Measurements from ENCODE around the gene PHACTR1. TPM values are rescaled to one million over a fixed set of nuclear protein-coding genes. Genes with fewer than 3 reads are reported as not detected.

PHACTR1 gene
- total and polyA plus RNA-seq, 2 of the 4 experiments (the other 2 are of a cell fraction), result not detected

DNA sequence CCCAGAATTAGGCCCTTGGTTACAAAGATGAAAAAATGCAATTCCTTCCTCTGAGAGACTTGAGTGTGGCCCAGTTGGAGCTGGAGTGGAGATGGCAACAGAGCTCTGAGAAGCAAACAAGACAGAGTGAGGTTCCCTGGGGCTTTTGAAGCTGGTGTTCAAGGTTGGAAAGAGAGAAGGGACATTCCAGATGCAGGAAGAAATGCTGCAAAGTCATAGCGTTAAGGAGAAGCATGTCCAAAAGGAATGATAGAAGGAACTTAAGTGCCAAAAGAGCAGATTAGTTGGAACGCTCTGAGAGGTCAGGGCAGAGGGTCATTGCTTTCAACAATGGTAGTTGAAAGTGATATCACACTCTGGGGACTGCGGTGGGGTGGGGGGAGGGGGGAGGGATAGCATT lies 360.0 kb downstream of the PHACTR1 start:
- Histone ChIP-seq H4K20me1 (ENCODE audit: insufficient read depth, low read length) (no peaks in the 10 kb centered on the region), H3K4ac (ENCODE audit: low read depth, low read length) (no peak overlapping the region), H2AFZ (replicated peaks; ENCODE audit: low read length, poor library complexity) (no peak overlapping the region), H3K56ac (ENCODE audit: extremely low read depth, insufficient read depth, low read length) (no peak overlapping the region), H4K91ac (ENCODE audit: insufficient read depth, low read depth, low read length) (no peak overlapping the region), H2AK9ac (replicated peaks; ENCODE audit: low read depth, low read length, poor library complexity) (no peak overlapping the region), H3K9ac (ENCODE audit: low read depth, low read length) (no peak overlapping the region), H4K5ac (ENCODE audit: low read depth, low read length) (no peak overlapping the region), H3K4me2 (ENCODE audit: low read depth, low read length) (no peak overlapping the region), H4K8ac (ENCODE audit: low read depth in 2 of 2, low read length in 2 of 2) (no peak overlapping the region), H3K23ac (ENCODE audit: low read depth, low read length) (no peak overlapping the region), H3K14ac (replicated peaks; ENCODE audit: low read depth, low read length) (no peak overlapping the region), H3K4me3 (ENCODE audit: insufficient read depth, low read depth, low read length) (no peak overlapping the region), H2BK5ac (ENCODE audit: low read depth, low read length, poor library complexity, severe bottlenecking) (no peak overlapping the region), H3K4me1 (ENCODE audit: control insufficient read depth, insufficient read depth, low read length) (no peaks in the 10 kb centered on the region), H2AK5ac (ENCODE audit: low read depth, low read length) (no peak overlapping the region), H3K27me3 (ENCODE audit: control insufficient read depth, insufficient read depth, low read length) (no peaks in the 10 kb centered on the region), H3K79me1 (ENCODE audit: low read depth in 1 of 2, low read length in 2 of 2) (no peaks in the 10 kb centered on the region), H3K9me3 (ENCODE audit: control insufficient read depth, insufficient read depth, low read length) (0 out of 2 replicates have a peak, but pooled peaks cover 2% of the 10 kb centered on the region), H3K18ac (ENCODE audit: low read depth, low read length) (no peak overlapping the region), H2BK20ac (ENCODE audit: low read depth, low read length) (no peak overlapping the region), H3K9me1 (ENCODE audit: insufficient read depth, low read length) (no peaks in the 10 kb centered on the region), H2BK120ac (ENCODE audit: low read depth, low read length) (no peak overlapping the region), H3K27ac (ENCODE audit: insufficient read depth, low read length) (no peak overlapping the region), H2BK15ac (ENCODE audit: low read depth, low read length) (no peak overlapping the region), H3K36me3 (ENCODE audit: control insufficient read depth, insufficient read depth, low read length) (no peaks in the 10 kb centered on the region)
- intact Hi-C loops (cut with micrococcal nuclease), result no loop called here
- in situ Hi-C loops (cut with MboI; ENCODE audit: low sequenced_read_pairs), result no loop called here
- DNase-seq (no peak), ATAC-seq (ENCODE audit: low read depth) (no peak)
- TF ChIP-seq CEBPB (IDR thresholded peaks at IDR 0.05; ENCODE audit: low read depth, low read length) (no peak), RAD21 (IDR thresholded peaks at IDR 0.05; ENCODE audit: low read length) (no peak), MAFK (IDR thresholded peaks at IDR 0.05; ENCODE audit: low read depth, low read length) (no peak), MXI1 (IDR thresholded peaks at IDR 0.05; ENCODE audit: borderline replicate concordance, low read depth, low read length) (no peak), MAZ (IDR thresholded peaks at IDR 0.05; ENCODE audit: borderline replicate concordance, low read depth, low read length) (no peak), CTCF (conservative IDR thresholded peaks at IDR 0.05; ENCODE audit: low read depth, low read length) (no peak), RFX5 (IDR thresholded peaks at IDR 0.05; ENCODE audit: low read depth, low read length) (no peak), NFE2L2 (IDR thresholded peaks at IDR 0.05; ENCODE audit: low read depth, low read length) (no peak)
- no TSS peak for BruUV-seq (replicated peaks)
- WGBS, 2 experiments (ENCODE audit: extremely low coverage in 2 of 2, insufficient read length in 1 of 2), result 14% methylated on average over 2 of the region's 3 CpGs; no CpG with 5 or more reads in 1 of the 2 experiments
- ChIA-PET POLR2A (ENCODE audit: unreplicated experiment) (no interaction called here), CTCF (interaction anchor here (0.6 kb wide), 1 partner anchor 49 kb away, joined by 5 read pairs; no protein-coding TSS in a partner anchor)
- dilution Hi-C loops (cut with HindIII; ENCODE audit: low sequenced_read_pairs, unreplicated experiment), result no loop called here
